Neural cell (in vitro differentiated cells): ENCODE data around the gene ROBO1. TPM values are rescaled to one million over a fixed set of nuclear protein-coding genes. Genes with fewer than 3 reads are reported as not detected.

Experiments used
- H2AFZ ChIP-seq: fragments of 200-600, 300-800 bp; sonication (generic), shearing (Covaris generic); 2 replicates; pipeline ENCODE4 v1.6.0; 2014; ENCODE audit warnings: low read depth, mild to moderate bottlenecking, antibody characterized with exemption, low read length, moderate library complexity
- H3F3A ChIP-seq: fragments of 200-600 bp; shearing (Covaris generic); 2 replicates; pipeline ENCODE4 v1.6.1; 2016; ENCODE audit warnings: mild to moderate bottlenecking, moderate library complexity, mixed read lengths, antibody characterized with exemption, low read length; ENCODE audit not compliant: insufficient read depth, poor library complexity, severe bottlenecking
- H3K27ac ChIP-seq: fragments of 200-600, 300-800 bp; sonication (generic), shearing (Covaris generic); 2 replicates; pipeline ENCODE4 v1.5.1; 2014; ENCODE audit warnings: mild to moderate bottlenecking, low read length, moderate library complexity
- H3K27me3 ChIP-seq: fragments of 300-800, 200-600 bp; sonication (generic), shearing (Covaris generic); 2 replicates; pipeline ENCODE4 v1.6.0; 2014; ENCODE audit warnings: mild to moderate bottlenecking, low read depth, low read length, moderate library complexity; ENCODE audit not compliant: insufficient read depth
- H3K36me3 ChIP-seq: fragments of 300-800, 200-600 bp; sonication (generic), shearing (Covaris generic); 2 replicates; pipeline ENCODE4 v1.5.1; 2014; ENCODE audit warnings: mild to moderate bottlenecking, antibody characterized with exemption, low read length, moderate library complexity; ENCODE audit not compliant: insufficient read depth
- H3K4me2 ChIP-seq: fragments of 300-800, 200-600 bp; sonication (generic), shearing (Covaris generic); 2 replicates; pipeline ENCODE4 v1.6.0; 2014; ENCODE audit warnings: mild to moderate bottlenecking, low read length
- H3K4me3 ChIP-seq: fragments of 300-800, 200-600 bp; sonication (generic), shearing (Covaris generic); 2 replicates; pipeline ENCODE4 v1.5.1; 2014; ENCODE audit warnings: mild to moderate bottlenecking, low read length, moderate library complexity
- H3K79me2 ChIP-seq: fragments of 200-600 bp; shearing (Covaris generic); replicated peaks from 2 replicates; pipeline ENCODE4 v1.6.0; 2014; ENCODE audit warnings: mild to moderate bottlenecking, low read length, moderate library complexity; ENCODE audit not compliant: insufficient read depth
- H3K9ac ChIP-seq: fragments of 300-800, 200-600 bp; sonication (generic), shearing (Covaris generic); 2 replicates; pipeline ENCODE4 v1.6.1; 2016; ENCODE audit warnings: mild to moderate bottlenecking, low read length, mixed read lengths
- H3K9me2 ChIP-seq: fragments of 200-600 bp; shearing (Covaris generic); 2 replicates; pipeline ENCODE4 v1.6.1; 2016; ENCODE audit warnings: mild to moderate bottlenecking, low read length, mixed read lengths; ENCODE audit not compliant: insufficient read depth
- H3K9me3 ChIP-seq: fragments of 200-600, 300-800 bp; sonication (generic), shearing (Covaris generic); 2 replicates; pipeline ENCODE4 v1.6.1; 2016; ENCODE audit warnings: mild to moderate bottlenecking, mixed run types, low read length, moderate library complexity, mixed read lengths
- H4K20me1 ChIP-seq: fragments of 200-600 bp; shearing (Covaris generic); 2 replicates; pipeline ENCODE4 v1.6.1; 2016; ENCODE audit warnings: mild to moderate bottlenecking, mixed run types; ENCODE audit not compliant: insufficient read depth
- EP300 ChIP-seq: fragments of 450-650 bp; conservative IDR thresholded peaks from 2 replicates; pipeline ENCODE4 v1.6.1; 2014; ENCODE audit warnings: antibody characterized with exemption, mild to moderate bottlenecking, moderate library complexity; ENCODE audit not compliant: poor library complexity, severe bottlenecking
- EZH2 ChIP-seq: fragments of 200-600, 300-800 bp; shearing (Covaris generic), sonication (generic); IDR thresholded peaks from 2 replicates; pipeline ENCODE4 v1.6.1; 2014; ENCODE audit warnings: antibody characterized with exemption, low read length, borderline replicate concordance, mild to moderate bottlenecking; ENCODE audit not compliant: insufficient read depth, poor library complexity, severe bottlenecking
- MXI1 ChIP-seq: fragments of 450-650 bp; conservative IDR thresholded peaks from 2 replicates; pipeline ENCODE4 v1.6.1; 2014; ENCODE audit warnings: antibody characterized with exemption, mild to moderate bottlenecking; ENCODE audit not compliant: poor library complexity, severe bottlenecking
- POLR2AphosphoS5 ChIP-seq: IDR thresholded peaks from 2 replicates; pipeline ENCODE4 v1.6.1; 2012
- RAD21 ChIP-seq: fragments of 450-650 bp; conservative IDR thresholded peaks from 2 replicates; pipeline ENCODE4 v1.6.1; 2014; ENCODE audit warnings: antibody characterized with exemption, mild to moderate bottlenecking, moderate library complexity
- SMC3 ChIP-seq: fragments of 450-650 bp; conservative IDR thresholded peaks from 2 replicates; pipeline ENCODE4 v1.6.1; 2014; ENCODE audit warnings: antibody characterized with exemption, mild to moderate bottlenecking, moderate library complexity; ENCODE audit not compliant: poor library complexity
- TAF1 ChIP-seq: IDR thresholded peaks from 2 replicates; pipeline ENCODE4 v1.6.1; 2012; ENCODE audit warnings: low read depth
- polyA plus RNA-seq: library from polyadenylated mRNA; depleted of rRNA; stranded (reverse); fragments of >200 nt; gene quantifications from 2 replicates; pipeline ENCODE4 v1.2.3, GENCODE V29; 2014
- TF ChIP-seq, protein P1 (sequence below): fragments of 450-650 bp; IDR thresholded peaks from 2 replicates; pipeline ENCODE4 v1.5.1; 2014; ENCODE audit warnings: antibody characterized with exemption, mild to moderate bottlenecking, moderate library complexity; ENCODE audit not compliant: poor library complexity, severe bottlenecking
- TF ChIP-seq, protein P2 (sequence below): IDR thresholded peaks from 2 replicates; pipeline ENCODE4 v1.6.1; 2012; ENCODE audit warnings: borderline replicate concordance

Gene ROBO1
- polyA plus RNA-seq, 1 donor from 2014 or later = 183 TPM

DNA sequence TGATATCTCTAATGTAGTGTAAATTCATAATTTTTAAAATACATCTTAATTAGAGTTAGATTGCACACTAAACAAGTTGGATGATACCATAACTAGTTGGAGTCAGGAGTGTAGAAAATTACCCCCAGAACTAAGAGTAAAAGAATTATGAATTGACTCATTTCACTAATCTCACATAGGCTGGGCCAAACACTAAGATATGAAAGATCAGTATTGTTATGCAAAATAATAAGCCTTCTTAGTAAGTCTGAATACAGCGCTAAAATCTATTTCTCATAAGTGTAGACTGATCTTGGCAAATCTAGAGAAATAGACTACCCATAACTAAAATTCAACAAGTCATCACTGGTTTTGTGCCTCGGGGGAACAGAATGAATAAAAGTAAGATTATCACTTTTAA, 979.0 kb downstream of the ROBO1 start:
- Histone ChIP-seq H3K27me3 (no peaks in the 10 kb centered on the region), H3K4me3 (no peak overlapping the region), H3K36me3 (no peaks in the 10 kb centered on the region), H3F3A (peaks cover 10% of the 10 kb centered on the region), H3K4me2 (no peak overlapping the region), H3K27ac (no peak overlapping the region), H2AFZ (no peak overlapping the region), H3K9ac (no peak overlapping the region), H3K79me2 (peaks cover 20% of the 10 kb centered on the region), H3K9me3 (no peaks in the 10 kb centered on the region), H3K9me2 (no peaks in the 10 kb centered on the region), H4K20me1 (no peaks in the 10 kb centered on the region)
- no peak for TF ChIP-seq RAD21
- TF ChIP-seq, protein P1, sequence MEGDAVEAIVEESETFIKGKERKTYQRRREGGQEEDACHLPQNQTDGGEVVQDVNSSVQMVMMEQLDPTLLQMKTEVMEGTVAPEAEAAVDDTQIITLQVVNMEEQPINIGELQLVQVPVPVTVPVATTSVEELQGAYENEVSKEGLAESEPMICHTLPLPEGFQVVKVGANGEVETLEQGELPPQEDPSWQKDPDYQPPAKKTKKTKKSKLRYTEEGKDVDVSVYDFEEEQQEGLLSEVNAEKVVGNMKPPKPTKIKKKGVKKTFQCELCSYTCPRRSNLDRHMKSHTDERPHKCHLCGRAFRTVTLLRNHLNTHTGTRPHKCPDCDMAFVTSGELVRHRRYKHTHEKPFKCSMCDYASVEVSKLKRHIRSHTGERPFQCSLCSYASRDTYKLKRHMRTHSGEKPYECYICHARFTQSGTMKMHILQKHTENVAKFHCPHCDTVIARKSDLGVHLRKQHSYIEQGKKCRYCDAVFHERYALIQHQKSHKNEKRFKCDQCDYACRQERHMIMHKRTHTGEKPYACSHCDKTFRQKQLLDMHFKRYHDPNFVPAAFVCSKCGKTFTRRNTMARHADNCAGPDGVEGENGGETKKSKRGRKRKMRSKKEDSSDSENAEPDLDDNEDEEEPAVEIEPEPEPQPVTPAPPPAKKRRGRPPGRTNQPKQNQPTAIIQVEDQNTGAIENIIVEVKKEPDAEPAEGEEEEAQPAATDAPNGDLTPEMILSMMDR = no peak
- no peak for TF ChIP-seq POLR2AphosphoS5
- TF ChIP-seq EZH2 = no peak
- TF ChIP-seq EP300 = no peak
- TF ChIP-seq MXI1 = no peak
- no peak for TF ChIP-seq SMC3
- no peak for TF ChIP-seq TAF1
- TF ChIP-seq, protein P2, sequence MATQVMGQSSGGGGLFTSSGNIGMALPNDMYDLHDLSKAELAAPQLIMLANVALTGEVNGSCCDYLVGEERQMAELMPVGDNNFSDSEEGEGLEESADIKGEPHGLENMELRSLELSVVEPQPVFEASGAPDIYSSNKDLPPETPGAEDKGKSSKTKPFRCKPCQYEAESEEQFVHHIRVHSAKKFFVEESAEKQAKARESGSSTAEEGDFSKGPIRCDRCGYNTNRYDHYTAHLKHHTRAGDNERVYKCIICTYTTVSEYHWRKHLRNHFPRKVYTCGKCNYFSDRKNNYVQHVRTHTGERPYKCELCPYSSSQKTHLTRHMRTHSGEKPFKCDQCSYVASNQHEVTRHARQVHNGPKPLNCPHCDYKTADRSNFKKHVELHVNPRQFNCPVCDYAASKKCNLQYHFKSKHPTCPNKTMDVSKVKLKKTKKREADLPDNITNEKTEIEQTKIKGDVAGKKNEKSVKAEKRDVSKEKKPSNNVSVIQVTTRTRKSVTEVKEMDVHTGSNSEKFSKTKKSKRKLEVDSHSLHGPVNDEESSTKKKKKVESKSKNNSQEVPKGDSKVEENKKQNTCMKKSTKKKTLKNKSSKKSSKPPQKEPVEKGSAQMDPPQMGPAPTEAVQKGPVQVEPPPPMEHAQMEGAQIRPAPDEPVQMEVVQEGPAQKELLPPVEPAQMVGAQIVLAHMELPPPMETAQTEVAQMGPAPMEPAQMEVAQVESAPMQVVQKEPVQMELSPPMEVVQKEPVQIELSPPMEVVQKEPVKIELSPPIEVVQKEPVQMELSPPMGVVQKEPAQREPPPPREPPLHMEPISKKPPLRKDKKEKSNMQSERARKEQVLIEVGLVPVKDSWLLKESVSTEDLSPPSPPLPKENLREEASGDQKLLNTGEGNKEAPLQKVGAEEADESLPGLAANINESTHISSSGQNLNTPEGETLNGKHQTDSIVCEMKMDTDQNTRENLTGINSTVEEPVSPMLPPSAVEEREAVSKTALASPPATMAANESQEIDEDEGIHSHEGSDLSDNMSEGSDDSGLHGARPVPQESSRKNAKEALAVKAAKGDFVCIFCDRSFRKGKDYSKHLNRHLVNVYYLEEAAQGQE = no peak

DNA sequence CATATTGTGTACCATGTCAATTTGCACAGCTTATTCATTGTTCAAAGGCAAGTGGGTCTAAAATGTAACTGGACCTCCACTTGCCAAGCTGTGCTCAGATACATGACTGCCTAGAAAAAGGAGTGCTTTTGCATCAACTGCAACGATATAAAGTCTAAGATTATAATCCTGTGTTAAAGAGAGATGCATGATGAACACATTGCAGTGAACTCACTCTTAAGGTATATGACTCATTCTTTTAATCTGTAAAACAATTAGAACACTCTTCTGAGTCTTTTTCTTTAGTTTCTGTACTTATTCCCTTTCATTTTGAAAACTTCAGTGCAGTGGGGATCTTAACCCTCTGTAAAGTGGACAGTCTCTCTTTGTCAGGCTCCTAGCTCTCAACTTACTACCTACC, 982.8 kb downstream of the ROBO1 start:
- H3F3A ChIP-seq = no peaks in the 10 kb centered on the region
- no peak overlapping the region for H3K27ac ChIP-seq
- H3K4me2 ChIP-seq = no peak overlapping the region
- no peaks in the 10 kb centered on the region for H3K9me3 ChIP-seq
- no peaks in the 10 kb centered on the region for H3K27me3 ChIP-seq
- H4K20me1 ChIP-seq = no peaks in the 10 kb centered on the region
- no peak overlapping the region for H3K9ac ChIP-seq
- no peak overlapping the region for H3K4me3 ChIP-seq
- H3K36me3 ChIP-seq = no peaks in the 10 kb centered on the region
- TF ChIP-seq, protein P2 = no peak
- TF ChIP-seq EP300 (no peak), SMC3 (no peak), TAF1 (no peak), MXI1 (no peak), EZH2 (no peak), POLR2AphosphoS5 (no peak), RAD21 (no peak)
- TF ChIP-seq, protein P1 = no peak
- peaks cover 14% of the 10 kb centered on the region for H3K79me2 ChIP-seq
- no peak overlapping the region for H2AFZ ChIP-seq
- no peaks in the 10 kb centered on the region for H3K9me2 ChIP-seq
